ENCODE data around the gene MRPL58.

GRCh38 chr17:75047398-75048098 lies 35.1 kb downstream of the MRPL58 start:
- TF ChIP-seq POLR2AphosphoS5 (IDR thresholded peaks at IDR 0.05), result no peak
- no peak for TF ChIP-seq CTCF (IDR thresholded peaks at IDR 0.05 in 8 of 11, conservative IDR thresholded peaks at IDR 0.05 in 3 of 11)
- TF ChIP-seq POLR2A (IDR thresholded peaks at IDR 0.05), result no peak
